ENCODE measurements around the gene ZNF366.

The ZNF366 gene

DNA sequence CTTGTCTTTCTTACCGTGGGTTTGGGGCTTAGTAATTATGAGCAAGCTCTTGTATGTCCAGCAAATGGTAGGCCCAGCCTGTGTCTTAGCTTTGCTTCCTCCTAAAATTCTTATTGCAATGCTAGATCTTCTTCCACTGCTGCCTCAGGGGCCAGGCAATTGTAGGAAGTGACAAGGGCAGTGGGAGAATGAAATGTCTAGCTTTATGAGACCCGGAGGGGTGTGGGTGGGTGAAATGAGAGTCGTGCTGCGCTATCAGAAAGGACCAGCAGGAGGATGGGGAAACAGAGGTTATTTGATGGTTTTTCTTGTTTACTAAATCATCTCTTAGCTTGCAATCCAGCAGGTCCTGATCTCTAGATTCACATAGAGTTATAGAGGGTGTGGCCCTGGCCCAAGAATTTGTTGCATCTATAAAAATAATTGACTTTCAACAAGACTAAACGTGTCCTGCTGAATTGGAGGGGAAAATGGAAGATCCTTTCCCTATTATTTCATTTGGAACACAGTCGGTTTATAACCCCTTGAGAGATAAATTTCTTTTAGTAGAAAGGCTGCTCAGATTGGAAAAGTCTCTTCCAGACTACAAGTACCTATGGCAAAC is 43.7 kb downstream of the ZNF366 start:
- no peak for DNase-seq

- DNase-seq = no peak
Measured at GRCh38 chr5:72460413-72460812, 46.8 kb downstream of the ZNF366 start.

DNA sequence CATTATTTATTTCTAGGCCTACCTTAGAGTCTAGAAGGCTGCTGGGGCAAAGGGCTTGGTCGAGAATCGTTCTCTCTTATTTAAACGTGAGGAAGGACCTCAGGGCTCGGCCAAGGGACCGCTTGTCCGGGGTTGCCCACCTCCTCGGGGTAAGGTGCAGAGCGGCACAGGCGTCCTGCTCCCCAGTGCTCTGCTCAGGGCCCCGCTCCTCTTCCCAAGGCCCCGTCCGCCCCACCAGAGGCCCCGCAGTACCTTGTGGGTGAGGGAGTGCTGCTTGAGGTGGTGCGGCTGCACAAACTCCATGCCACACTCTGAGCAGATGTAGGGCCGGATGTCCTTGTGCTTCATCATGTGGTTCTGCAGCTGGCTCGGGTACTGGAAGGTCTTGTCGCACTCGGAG is 47.3 kb downstream of the ZNF366 start:
- DNase-seq = no peak

- DNase-seq = no peak
Measured at GRCh38 chr5:72459089-72459661, 48.0 kb downstream of the ZNF366 start.

GRCh38 chr5:72458407-72458806 is 48.8 kb downstream of the ZNF366 start:
- DNase-seq = no peak

DNA sequence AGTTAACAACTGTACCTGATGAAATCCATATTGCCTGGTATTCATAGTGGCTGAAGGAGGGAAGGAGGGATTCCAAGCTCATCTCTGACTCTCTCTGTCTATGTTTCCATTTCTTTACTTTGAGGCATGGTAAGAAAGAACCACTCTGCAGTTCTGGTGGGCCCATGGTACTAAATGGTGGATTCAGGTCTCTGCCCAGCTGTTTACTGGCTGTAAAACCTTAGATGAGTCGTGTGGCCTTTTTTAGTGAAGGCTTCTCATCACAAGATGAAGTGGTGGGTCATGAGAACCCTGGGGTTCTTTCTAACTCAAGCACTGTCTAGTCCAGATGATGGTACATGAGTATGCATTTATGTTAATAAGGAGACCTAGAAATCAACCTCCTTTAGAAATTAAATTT is 49.7 kb downstream of the ZNF366 start:
- no peak for DNase-seq

DNA sequence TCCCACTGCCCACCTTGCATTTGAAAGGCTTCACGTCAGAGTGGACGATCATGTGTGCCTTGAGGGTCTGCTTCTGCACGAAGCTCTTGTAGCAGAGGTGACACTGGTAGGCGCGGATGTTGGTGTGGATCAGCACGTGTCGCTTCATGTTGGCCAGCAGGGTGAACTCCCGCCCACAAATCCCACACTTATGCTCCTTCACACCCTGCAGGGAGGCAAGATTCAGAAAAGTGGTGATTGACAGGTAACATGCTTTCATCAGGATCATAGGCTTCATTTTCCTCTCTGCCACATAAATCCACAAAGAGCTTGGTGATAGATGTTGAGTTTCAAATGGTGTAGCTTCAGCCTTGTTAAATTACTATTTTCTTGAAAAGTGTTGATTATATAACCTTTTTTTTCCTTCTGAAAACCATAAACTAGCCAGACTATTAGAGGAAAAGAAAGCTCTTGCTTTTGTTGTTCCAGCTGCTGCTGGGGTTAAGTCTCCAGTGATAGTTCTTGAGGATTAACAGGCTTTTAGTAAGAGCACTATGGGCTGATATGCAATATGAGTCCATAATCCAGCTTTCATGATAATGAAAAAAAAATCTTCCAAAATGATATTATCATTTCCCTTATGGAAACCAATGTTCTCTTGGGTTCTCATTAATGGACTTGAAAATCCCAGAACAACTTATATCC is 50.7 kb downstream of the ZNF366 start:
- no peak for DNase-seq

GRCh38 chr5:72455476-72455875 is 51.7 kb downstream of the ZNF366 start:
- no peak for DNase-seq

GRCh38 chr5:72454996-72455395 is 52.2 kb downstream of the ZNF366 start:
- no peak for DNase-seq

- DNase-seq = no peak
Measured at GRCh38 chr5:72453246-72453775, 53.9 kb downstream of the ZNF366 start.

GRCh38 chr5:72452515-72453245 is 54.5 kb downstream of the ZNF366 start:
- no peak for DNase-seq

- DNase-seq = peak in 1 of 2 experiments; percentile 2
Measured at GRCh38 chr5:72451741-72452505, 55.3 kb downstream of the ZNF366 start.

- DNase-seq = no peak
Measured at GRCh38 chr5:72448368-72448767, 58.8 kb downstream of the ZNF366 start.

DNA sequence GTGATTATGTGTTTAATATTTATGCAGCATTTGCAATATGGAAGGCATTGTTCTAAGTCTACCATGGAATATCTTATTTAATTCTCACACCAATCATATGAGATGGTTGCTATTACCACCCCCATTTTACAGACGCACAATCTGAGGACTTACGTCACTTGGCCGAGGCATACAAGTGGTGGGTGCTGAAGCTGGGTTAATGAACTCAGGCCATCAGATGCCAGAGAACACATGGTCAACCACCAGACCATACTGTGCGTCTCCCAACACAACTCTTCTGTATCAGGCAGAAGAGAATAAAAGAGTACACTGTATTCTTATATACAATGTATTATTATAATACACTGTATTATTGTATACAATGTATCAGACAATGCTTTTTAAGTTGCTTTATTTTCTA is 59.5 kb downstream of the ZNF366 start:
- no peak for DNase-seq

DNA sequence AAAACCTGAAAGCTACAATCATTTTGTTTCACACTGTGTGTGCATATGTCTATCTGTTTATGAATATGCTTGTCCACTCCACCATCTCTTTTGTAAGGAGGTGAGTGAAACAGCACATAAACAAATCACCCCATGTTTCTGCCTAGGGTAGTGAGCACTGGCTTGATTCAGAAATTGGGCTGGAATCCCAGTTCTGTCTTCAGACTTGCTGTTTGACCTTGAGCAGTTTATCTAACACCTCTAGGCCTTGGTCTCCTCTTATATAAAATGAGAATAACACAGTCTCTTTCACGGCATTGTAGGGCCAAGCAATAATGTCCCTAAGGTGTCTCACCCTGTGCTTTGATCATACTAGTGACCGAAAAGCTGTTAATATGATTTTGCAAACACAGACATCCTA is 61.2 kb downstream of the ZNF366 start:
- DNase-seq = no peak

- no peak for DNase-seq
Measured at GRCh38 chr5:72443883-72444282, 63.3 kb downstream of the ZNF366 start.

DNA sequence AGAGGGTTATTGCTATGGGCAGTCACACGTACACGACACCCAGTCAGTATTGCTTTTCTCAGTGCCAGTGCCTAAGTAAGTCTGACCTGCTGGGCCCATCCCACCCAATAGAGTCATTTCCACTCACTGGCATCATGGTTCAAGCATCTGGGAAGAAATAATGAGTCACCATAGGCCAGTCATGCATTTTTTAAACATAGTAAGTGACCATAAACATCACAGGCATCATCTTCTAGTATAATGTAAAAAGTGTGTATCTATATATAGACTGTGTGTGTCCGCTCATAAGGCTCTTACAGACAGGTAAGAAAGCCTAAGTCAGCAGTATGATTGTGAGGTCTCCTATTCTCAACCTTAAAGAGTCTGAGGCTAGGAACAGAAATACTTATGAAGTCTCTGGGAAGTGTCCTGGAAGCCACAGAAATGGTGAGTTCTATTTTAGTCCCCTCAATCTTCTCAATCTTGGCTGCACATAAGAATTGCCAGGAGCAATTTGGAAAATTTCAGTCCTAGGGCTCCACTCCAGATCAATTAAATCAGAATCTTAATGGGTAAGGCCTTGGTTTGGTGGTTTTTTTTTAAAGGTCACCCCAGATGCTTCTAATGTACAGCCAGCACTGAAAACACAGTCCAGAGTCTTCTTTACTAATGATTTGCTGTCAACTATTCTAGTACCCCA is 65.2 kb downstream of the ZNF366 start:
- no peak for DNase-seq

DNA sequence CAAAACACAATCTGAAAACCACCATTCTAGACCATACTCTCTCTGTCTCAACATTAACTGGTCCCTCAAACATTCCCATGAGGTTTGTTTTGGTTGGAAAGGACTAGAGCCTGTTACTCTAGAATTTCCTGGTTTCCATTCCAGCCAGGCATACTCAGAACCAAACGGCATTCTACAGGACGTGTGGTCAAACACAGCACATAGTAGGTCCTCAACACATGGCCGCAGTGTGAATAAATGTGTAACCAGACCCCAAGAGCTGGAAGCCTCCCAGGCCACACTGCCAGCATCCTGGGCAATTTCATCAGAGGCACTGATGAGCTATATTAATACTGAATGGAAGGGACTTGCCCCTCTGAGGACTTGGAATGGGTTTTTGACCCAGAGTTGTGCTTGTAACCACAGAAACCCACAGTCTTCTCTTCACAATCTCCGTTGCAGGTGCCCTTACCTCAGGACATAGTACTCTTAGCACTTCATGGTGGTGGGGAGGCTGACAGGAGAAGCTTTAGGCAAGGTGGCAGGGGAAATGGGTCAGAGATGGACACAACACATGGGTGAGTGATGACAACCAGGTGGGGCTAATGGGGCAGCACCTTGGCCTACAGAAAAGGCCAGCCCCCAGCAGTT is 66.0 kb downstream of the ZNF366 start:
- DNase-seq = no peak

DNA sequence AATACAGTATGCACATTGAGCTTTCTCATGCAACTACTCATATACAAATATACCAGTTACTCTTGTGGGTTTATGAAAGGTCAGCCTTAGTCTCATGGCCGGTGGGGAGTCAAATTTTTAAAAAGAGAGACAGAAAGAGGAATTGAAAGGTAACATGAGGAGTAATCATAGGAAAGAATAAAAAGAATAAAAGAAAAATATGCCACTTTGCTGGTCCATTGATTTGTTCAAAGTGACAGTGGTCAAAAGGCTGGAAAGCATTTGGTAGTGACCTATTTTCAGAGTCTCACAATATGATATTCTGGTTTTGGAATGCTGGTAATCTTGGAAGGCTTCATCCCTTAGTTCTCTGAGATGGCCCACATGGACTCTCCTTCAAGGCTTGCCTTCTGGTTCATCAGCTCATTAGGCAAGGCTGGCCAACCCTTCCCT is 67.0 kb downstream of the ZNF366 start:
- DNase-seq = no peak

GRCh38 chr5:72439192-72439591 is 68.0 kb downstream of the ZNF366 start:
- DNase-seq = no peak

- no peak for DNase-seq
Measured at GRCh38 chr5:72438141-72438540, 69.1 kb downstream of the ZNF366 start.
